Activated CD8-positive, alpha-beta memory T cell treated with anti-CD3 and anti-CD28 coated beads, Interleukin-2, amount 50 U/mL, for 48 hours (primary cell): ENCODE results near the gene TRIM38.
"Not testable (repeated sequence)": the region's sequence is repeated elsewhere in the genome, so short reads cannot be mapped to it uniquely, and the experiment has no call there.

Experiments
- DNase-seq: peaks from one replicate; pipeline ENCODE4 v3.0.0-alpha.2; 2020

The TRIM38 gene

GRCh38 chr6:26009817-26010216 is 47.2 kb downstream of the TRIM38 start:
- DNase-seq = no peak

- no peak for DNase-seq
These were observed 49.5 kb downstream of the TRIM38 start for GRCh38 chr6:26012061-26012460.

GRCh38 chr6:26014386-26014785 is 51.8 kb downstream of the TRIM38 start:
- DNase-seq = not testable (repeated sequence)

- no peak for DNase-seq
These were observed 53.8 kb downstream of the TRIM38 start for GRCh38 chr6:26016245-26016962.

GRCh38 chr6:26016963-26017631 is 54.5 kb downstream of the TRIM38 start:
- DNase-seq = no peak

GRCh38 chr6:26017632-26017966 is 55.0 kb downstream of the TRIM38 start:
- peak; percentile 87 for DNase-seq

- DNase-seq = no peak
These were observed 56.7 kb downstream of the TRIM38 start for GRCh38 chr6:26019261-26019830.

- no peak for DNase-seq
These were observed 57.3 kb downstream of the TRIM38 start for GRCh38 chr6:26019967-26020328.

GRCh38 chr6:26020329-26021000 is 57.9 kb downstream of the TRIM38 start:
- DNase-seq = peak; percentile 87

GRCh38 chr6:26021001-26021349 is 58.4 kb downstream of the TRIM38 start:
- peak; percentile 87 for DNase-seq

- peak; percentile 90 for DNase-seq
These were observed 58.9 kb downstream of the TRIM38 start for GRCh38 chr6:26021350-26022131.

GRCh38 chr6:26022132-26022472 is 59.5 kb downstream of the TRIM38 start:
- DNase-seq = no peak

- no peak for DNase-seq
These were observed 60.1 kb downstream of the TRIM38 start for GRCh38 chr6:26022737-26023136.

- no peak for DNase-seq
These were observed 62.0 kb downstream of the TRIM38 start for GRCh38 chr6:26024651-26025046.

GRCh38 chr6:26025047-26025893 is 62.7 kb downstream of the TRIM38 start:
- DNase-seq = no peak

GRCh38 chr6:26025894-26026832 is 63.6 kb downstream of the TRIM38 start:
- peak; percentile 91 for DNase-seq

- peak; percentile 96 for DNase-seq
These were observed 64.4 kb downstream of the TRIM38 start for GRCh38 chr6:26026833-26027490.

- DNase-seq = no peak
These were observed 65.0 kb downstream of the TRIM38 start for GRCh38 chr6:26027491-26028211.

- no peak for DNase-seq
These were observed 65.7 kb downstream of the TRIM38 start for GRCh38 chr6:26028212-26028745.
